ENCODE measurements around the gene FLYWCH1. TPM values are rescaled to one million over a fixed set of nuclear protein-coding genes. Genes with fewer than 3 reads are reported as not detected.

Gene FLYWCH1
- total RNA-seq, 1 experiment from 2014 or later = 32.6 TPM

- ChIA-PET POLR2A (interaction anchor here (0.6 to 2.1 kb wide), 9 partner anchors 9 to 129 kb away, joined by 3 to 13 read pairs (median 3); partner anchors contain the start of genes ELOB and FLYWCH1), CTCF (interaction anchor here (0.6 to 2.9 kb wide), 32 partner anchors 8 to 213 kb away, joined by 3 to 35 read pairs (median 6); partner anchors contain the start of genes FLYWCH1, KREMEN2, PRSS21 and PRSS41)
- Mint-ChIP-seq H3K27me3 (ENCODE audit: low read depth) (peaks cover 44% of the 10 kb centered on the region), H3K9me3 (peaks cover 9% of the 10 kb centered on the region), H3K4me1 (peaks cover 6% of the 10 kb centered on the region), H3K36me3 (no peaks in the 10 kb centered on the region), H3K4me3 (peak within 1 kb of the TSS; percentile 83), H3K27ac (peak within 1 kb of the TSS; percentile 82)
- ATAC-seq (peak; percentile 94), DNase-seq (ENCODE audit: low spot score) (peak; percentile 100)
- TF ChIP-seq ARID4B (CRISPR knock-in tag; IDR thresholded peaks at IDR 0.05; ENCODE audit: borderline replicate concordance) (peak; percentile 93; the same call in 1 of the 2 replicates), SP1 (CRISPR knock-in tag; conservative IDR thresholded peaks at IDR 0.05) (peak; percentile 77), CBFB (CRISPR knock-in tag; IDR thresholded peaks at IDR 0.05; ENCODE audit: low read depth) (peak; percentile 62; the same call in 1 of the 2 replicates), FOXP1 (CRISPR knock-in tag; IDR thresholded peaks at IDR 0.05; ENCODE audit: borderline replicate concordance) (peak; percentile 62; the same call in 1 of the 2 replicates), KAT7 (CRISPR knock-in tag; IDR thresholded peaks at IDR 0.05; ENCODE audit: borderline replicate concordance) (0 out of 2 replicates have a peak, but pooled peaks have one; percentile 89), ZNF317 (CRISPR knock-in tag; IDR thresholded peaks at IDR 0.05; ENCODE audit: borderline replicate concordance, low read depth) (no peak), ZBTB43 (CRISPR knock-in tag; IDR thresholded peaks at IDR 0.05) (peak; percentile 70; the same call in 1 of the 2 replicates), TEAD1 (CRISPR knock-in tag; IDR thresholded peaks at IDR 0.05) (peak; percentile 74), ZNF425 (CRISPR knock-in tag; conservative IDR thresholded peaks at IDR 0.05) (no peak), MAX (CRISPR knock-in tag; IDR thresholded peaks at IDR 0.05) (peak; percentile 63), TP53 (CRISPR knock-in tag; IDR thresholded peaks at IDR 0.05) (no peak), CREM (CRISPR knock-in tag; IDR thresholded peaks at IDR 0.05) (peak; percentile 70; the same call in 1 of the 2 replicates), PREB (CRISPR knock-in tag; IDR thresholded peaks at IDR 0.05; ENCODE audit: borderline replicate concordance) (no peak), RELA (CRISPR knock-in tag; IDR thresholded peaks at IDR 0.05; ENCODE audit: borderline replicate concordance) (peak; percentile 69; the same call in 1 of the 2 replicates), ZNF138 (CRISPR knock-in tag; conservative IDR thresholded peaks at IDR 0.05) (no peak), USF2 (CRISPR knock-in tag; IDR thresholded peaks at IDR 0.05) (no peak), HMGXB4 (CRISPR knock-in tag; IDR thresholded peaks at IDR 0.05) (peak; percentile 82; the same call in 1 of the 2 replicates), ETV6 (CRISPR knock-in tag; IDR thresholded peaks at IDR 0.05) (0 out of 2 replicates have a peak, but pooled peaks have one; percentile 18), MYBL2 (CRISPR knock-in tag; IDR thresholded peaks at IDR 0.05) (peak; percentile 82; the same call in 1 of the 2 replicates), NFYB (CRISPR knock-in tag; conservative IDR thresholded peaks at IDR 0.05; ENCODE audit: low read depth) (peak; percentile 81), FOXK1 (CRISPR knock-in tag; IDR thresholded peaks at IDR 0.05) (peak; percentile 58)
These were observed 28.9 kb upstream of the FLYWCH1 start, which contains the start of gene FLYWCH2 for GRCh38 chr16:2882650-2883457. TSS of gene FLYWCH2 (plus strand) at chr16:2883215. CDS start at chr16:2896450, 13,235 bp downstream.

Measured in WTC11 (cell line).